HEK293T (cell line): ENCODE measurements around the gene ZDHHC1.

Source experiments
- ARNT ChIP-seq: fragments of 450-650 bp; IDR thresholded peaks from 2 replicates; pipeline ENCODE4 v1.6.1; 2017; ENCODE audit warnings: mild to moderate bottlenecking
- BHLHE40 ChIP-seq: fragments of 450-650 bp; IDR thresholded peaks from 2 replicates; pipeline ENCODE4 v1.6.1; 2016; ENCODE audit warnings: mild to moderate bottlenecking, moderate library complexity, borderline replicate concordance
- ELF4 ChIP-seq: fragments of 450-650 bp; IDR thresholded peaks from 2 replicates; pipeline ENCODE4 v1.6.1; 2017; ENCODE audit warnings: antibody characterized with exemption
- FOXA1 ChIP-seq: fragments of 450-650 bp; IDR thresholded peaks from 2 replicates; pipeline ENCODE4 v1.6.1; 2016; ENCODE audit warnings: mild to moderate bottlenecking
- FOXK2 ChIP-seq: fragments of 450-650 bp; IDR thresholded peaks from 2 replicates; pipeline ENCODE4 v1.6.1; 2016; ENCODE audit warnings: mild to moderate bottlenecking
- FOXM1 ChIP-seq: fragments of 450-650 bp; IDR thresholded peaks from 2 replicates; pipeline ENCODE4 v1.6.1; 2017; ENCODE audit warnings: mild to moderate bottlenecking, borderline replicate concordance
- NFRKB ChIP-seq: fragments of 450-650 bp; IDR thresholded peaks from 2 replicates; pipeline ENCODE4 v1.6.1; 2016; ENCODE audit warnings: mild to moderate bottlenecking, moderate library complexity
- SP1 ChIP-seq: fragments of 450-650 bp; IDR thresholded peaks from 2 replicates; pipeline ENCODE4 v1.6.1; 2017
- SUZ12 ChIP-seq: fragments of 450-650 bp; IDR thresholded peaks from 2 replicates; pipeline ENCODE4 v1.6.1; 2016; ENCODE audit warnings: mild to moderate bottlenecking
- ZNF384 ChIP-seq: fragments of 450-650 bp; IDR thresholded peaks from 2 replicates; pipeline ENCODE4 v1.6.1; 2016

- TF ChIP-seq SUZ12 (no peak), ARNT (no peak), FOXA1 (no peak), SP1 (no peak), FOXM1 (no peak), NFRKB (no peak), FOXK2 (no peak), BHLHE40 (no peak), ELF4 (no peak), ZNF384 (no peak)
These were observed 31.3 kb upstream of the ZDHHC1 start for GRCh38 chr16:67447508-67448076.
